ENCODE measurements around the gene PAX3. TPM values are rescaled to one million over a fixed set of nuclear protein-coding genes. Genes with fewer than 3 reads are reported as not detected.

The PAX3 gene
- total and polyA plus RNA-seq, 9 of the 15 experiments (the other 6 are each of a cell fraction or from before 2014, with no cell fraction given) = not detected

- intact Hi-C loops (cut with micrococcal nuclease) = no loop called here
- WGBS (ENCODE audit: insufficient coverage, low coverage, missing lambda C conversion rate) = 3% methylated on average over 29 of the region's 48 CpGs
- TF ChIP-seq ZNF263 (CRISPR knock-in tag; IDR thresholded peaks at IDR 0.05; ENCODE audit: borderline replicate concordance) (no peak), THAP7 (CRISPR knock-in tag; IDR thresholded peaks at IDR 0.05) (no peak), ZNF609 (CRISPR knock-in tag; IDR thresholded peaks at IDR 0.05; ENCODE audit: borderline replicate concordance) (no peak), ZNF197 (CRISPR knock-in tag; IDR thresholded peaks at IDR 0.05; ENCODE audit: low read depth) (no peak), ZNF518B (CRISPR knock-in tag; IDR thresholded peaks at IDR 0.05) (no peak), HBP1 (CRISPR knock-in tag; IDR thresholded peaks at IDR 0.05) (no peak), NRF1 (conservative IDR thresholded peaks at IDR 0.05 in 1 of 2, IDR thresholded peaks at IDR 0.05 in 1 of 2) (no peak), NR0B1 (IDR thresholded peaks at IDR 0.05; ENCODE audit: partially characterized antibody) (no peak)
Measured at GRCh38 chr2:222311978-222312738, 13.4 kb upstream of the PAX3 start.

More at GRCh38 chr2:222311978-222312738, 13.4 kb upstream of the PAX3 start:
- H3K27me3 ChIP-seq (ENCODE audit: control insufficient read depth in 2 of 2, insufficient read depth in 2 of 2, low read length in 2 of 2) = peaks cover 5 to 22% of the 10 kb centered on the region in 2 experiments; a peak in 3 of 5 replicates
- BruUV-seq (replicated peaks) = no TSS peak
- H3K9ac ChIP-seq (ENCODE audit: insufficient read depth in 1 of 2, low read depth in 2 of 2, low read length in 2 of 2) = no peak overlapping the region
- H3K36me3 ChIP-seq (ENCODE audit: control insufficient read depth, insufficient read depth, low read length) = no peaks in the 10 kb centered on the region
- ATAC-seq (no peak), DNase-seq (ENCODE audit: extremely low read depth in 1 of 4, low spot score in 3 of 4) (no peak), FAIRE-seq (no peak)
- H3K79me2 ChIP-seq (ENCODE audit: control insufficient read depth, insufficient read depth, low read length) = no peaks in the 10 kb centered on the region
- no peaks in the 10 kb centered on the region for H3K9me3 ChIP-seq (replicated peaks; ENCODE audit: control insufficient read depth, insufficient read depth, low read depth, low read length)
- H3K27ac ChIP-seq (ENCODE audit: extremely low read depth, low read depth, low read length) = no peak overlapping the region
- no peak overlapping the region for H3K4me2 ChIP-seq (ENCODE audit: insufficient read depth, low read length)
- no peak overlapping the region for H3K4me3 ChIP-seq
- in situ Hi-C loops (cut with MboI) = loop anchor here (25.0 kb wide), 1 partner anchor 250 kb away; no protein-coding TSS in a partner anchor
- H4K20me1 ChIP-seq (replicated peaks; ENCODE audit: control insufficient read depth, insufficient read depth, low read length) = no peaks in the 10 kb centered on the region
- no peaks in the 10 kb centered on the region; a peak in 1 of 5 replicates for H3K4me1 ChIP-seq (replicated peaks in 1 of 2; ENCODE audit: control insufficient read depth in 2 of 2, insufficient read depth in 2 of 2, low read length in 2 of 2)
- ChIA-PET CTCF (ENCODE audit: low intra/inter-chr PET ratio) (no interaction called here), POLR2A (no interaction called here)
- no peak overlapping the region for H2AFZ ChIP-seq (ENCODE audit: low read depth, low read length)
- no peaks in the 10 kb centered on the region for H3K9me1 ChIP-seq (ENCODE audit: control insufficient read depth, insufficient read depth, low read length)
